PC-3 (cell line): ENCODE results near the gene CALHM2.

Experiments used
- CTCF ChIP-seq: fragments of 300-600 bp; sonication (generic); conservative IDR thresholded peaks from 2 replicates; pipeline ENCODE4 v1.5.1; 2017; ENCODE audit warnings: antibody characterized with exemption, low read depth, mild to moderate bottlenecking, low read length
- EZH2 ChIP-seq: fragments of 300-600 bp; sonication (generic); IDR thresholded peaks from one replicate; pipeline ENCODE4 v1.6.1; 2017; ENCODE audit warnings: antibody characterized with exemption, mild to moderate bottlenecking, low read length; ENCODE audit not compliant: unreplicated experiment
- EZH2phosphoT487 ChIP-seq: fragments of 300-600 bp; sonication (generic); IDR thresholded peaks from 2 replicates; pipeline ENCODE4 v1.6.1; 2018; ENCODE audit warnings: mild to moderate bottlenecking, antibody characterized with exemption, low read length, borderline replicate concordance

- TF ChIP-seq CTCF, result no peak
- TF ChIP-seq EZH2, result no peak
- TF ChIP-seq EZH2phosphoT487, result no peak
Measured at GRCh38 chr10:103441611-103442010, 10.6 kb downstream of the CALHM2 start.
